ENCODE results near the gene UTY. TPM values are rescaled to one million over a fixed set of nuclear protein-coding genes. Genes with fewer than 3 reads are reported as not detected.

The UTY gene
- total RNA-seq, 2 experiments from 2014 or later, result 35.8 to 36.7 TPM

- H3K27ac ChIP-seq (ENCODE audit: low read depth, low read length, poor library complexity, severe bottlenecking), result no peak overlapping the region
- H3K79me2 ChIP-seq (ENCODE audit: insufficient read depth, low read depth, low read length), result no peaks in the 10 kb centered on the region
- H3K4me3 ChIP-seq (ENCODE audit: low read depth, low read length, poor library complexity, severe bottlenecking), result no peak overlapping the region
- intact Hi-C loops (cut with micrococcal nuclease; ENCODE audit: unreplicated experiment), result no loop called here
- no TSS peak for BruUV-seq (replicated peaks)
- DNase-seq (ENCODE audit: low spot score), result no peak
- H3K9me2 ChIP-seq (ENCODE audit: insufficient read depth, low read length), result no peaks in the 10 kb centered on the region
- H3K36me3 ChIP-seq (ENCODE audit: insufficient read depth, low read length), result peaks cover 28% of the 10 kb centered on the region
- no peak for TF ChIP-seq EZH2phosphoT487 (IDR thresholded peaks at IDR 0.05; ENCODE audit: borderline replicate concordance, low read depth, low read length)
- TF ChIP-seq, protein P1, sequence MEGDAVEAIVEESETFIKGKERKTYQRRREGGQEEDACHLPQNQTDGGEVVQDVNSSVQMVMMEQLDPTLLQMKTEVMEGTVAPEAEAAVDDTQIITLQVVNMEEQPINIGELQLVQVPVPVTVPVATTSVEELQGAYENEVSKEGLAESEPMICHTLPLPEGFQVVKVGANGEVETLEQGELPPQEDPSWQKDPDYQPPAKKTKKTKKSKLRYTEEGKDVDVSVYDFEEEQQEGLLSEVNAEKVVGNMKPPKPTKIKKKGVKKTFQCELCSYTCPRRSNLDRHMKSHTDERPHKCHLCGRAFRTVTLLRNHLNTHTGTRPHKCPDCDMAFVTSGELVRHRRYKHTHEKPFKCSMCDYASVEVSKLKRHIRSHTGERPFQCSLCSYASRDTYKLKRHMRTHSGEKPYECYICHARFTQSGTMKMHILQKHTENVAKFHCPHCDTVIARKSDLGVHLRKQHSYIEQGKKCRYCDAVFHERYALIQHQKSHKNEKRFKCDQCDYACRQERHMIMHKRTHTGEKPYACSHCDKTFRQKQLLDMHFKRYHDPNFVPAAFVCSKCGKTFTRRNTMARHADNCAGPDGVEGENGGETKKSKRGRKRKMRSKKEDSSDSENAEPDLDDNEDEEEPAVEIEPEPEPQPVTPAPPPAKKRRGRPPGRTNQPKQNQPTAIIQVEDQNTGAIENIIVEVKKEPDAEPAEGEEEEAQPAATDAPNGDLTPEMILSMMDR (conservative IDR thresholded peaks at IDR 0.05; ENCODE audit: low read length), result no peak
- POLR2A ChIA-PET, result no interaction called here
- no peaks in the 10 kb centered on the region for H4K20me1 ChIP-seq (ENCODE audit: insufficient read depth, low read length)
- no peaks in the 10 kb centered on the region for H3K9me3 ChIP-seq (ENCODE audit: low read length)
- H3K4me1 ChIP-seq (ENCODE audit: insufficient read depth, low read length, poor library complexity, severe bottlenecking), result no peaks in the 10 kb centered on the region
- no peak overlapping the region for H3K4me2 ChIP-seq (ENCODE audit: low read length)
- CTCF ChIA-PET (ENCODE audit: unreplicated experiment), result no interaction called here
- H2AFZ ChIP-seq (ENCODE audit: low read length), result no peak overlapping the region
Observed at GRCh38 chrY:13233118-13233517, 246.7 kb downstream of the UTY start.

GRCh38 chrY:13227354-13227953, 252.4 kb downstream of the UTY start:
- intact Hi-C loops (cut with micrococcal nuclease; ENCODE audit: unreplicated experiment), result no loop called here
- no peaks in the 10 kb centered on the region for H3K9me3 ChIP-seq (ENCODE audit: low read length)
- no peaks in the 10 kb centered on the region for H4K20me1 ChIP-seq (ENCODE audit: insufficient read depth, low read length)
- H3K27ac ChIP-seq (ENCODE audit: low read depth, low read length, poor library complexity, severe bottlenecking), result no peak overlapping the region
- H2AFZ ChIP-seq (ENCODE audit: low read length), result no peak overlapping the region
- TF ChIP-seq EZH2phosphoT487 (IDR thresholded peaks at IDR 0.05; ENCODE audit: borderline replicate concordance, low read depth, low read length), result no peak
- TF ChIP-seq, protein P1 (conservative IDR thresholded peaks at IDR 0.05; ENCODE audit: low read length), result peak; percentile 35; the same call in 1 of the 2 replicates
- POLR2A ChIA-PET, result interaction anchor here (1.4 kb wide), 1 partner anchor 48 kb away, joined by 3 read pairs; no protein-coding TSS in a partner anchor
- no peaks in the 10 kb centered on the region for H3K79me2 ChIP-seq (ENCODE audit: insufficient read depth, low read depth, low read length)
- no TSS peak for BruUV-seq (replicated peaks)
- CTCF ChIA-PET (ENCODE audit: unreplicated experiment), result no interaction called here
- H3K4me2 ChIP-seq (ENCODE audit: low read length), result no peak overlapping the region
- H3K4me3 ChIP-seq (ENCODE audit: low read depth, low read length, poor library complexity, severe bottlenecking), result no peak overlapping the region
- no peaks in the 10 kb centered on the region for H3K9me2 ChIP-seq (ENCODE audit: insufficient read depth, low read length)
- no peaks in the 10 kb centered on the region for H3K4me1 ChIP-seq (ENCODE audit: insufficient read depth, low read length, poor library complexity, severe bottlenecking)
- peak; percentile 2 for DNase-seq (ENCODE audit: low spot score)
- no peaks in the 10 kb centered on the region for H3K36me3 ChIP-seq (ENCODE audit: insufficient read depth, low read length)

GRCh38 chrY:13210961-13211646, 268.7 kb downstream of the UTY start:
- Histone ChIP-seq H3K9me3 (ENCODE audit: low read length) (no peaks in the 10 kb centered on the region), H2AFZ (ENCODE audit: low read length) (no peak overlapping the region), H3K9me2 (ENCODE audit: insufficient read depth, low read length) (no peaks in the 10 kb centered on the region), H3K4me2 (ENCODE audit: low read length) (no peak overlapping the region), H3K79me2 (ENCODE audit: insufficient read depth, low read depth, low read length) (no peaks in the 10 kb centered on the region), H3K27ac (ENCODE audit: low read depth, low read length, poor library complexity, severe bottlenecking) (no peak overlapping the region), H3K4me1 (ENCODE audit: insufficient read depth, low read length, poor library complexity, severe bottlenecking) (no peaks in the 10 kb centered on the region), H4K20me1 (ENCODE audit: insufficient read depth, low read length) (no peaks in the 10 kb centered on the region), H3K36me3 (ENCODE audit: insufficient read depth, low read length) (no peaks in the 10 kb centered on the region), H3K4me3 (ENCODE audit: low read depth, low read length, poor library complexity, severe bottlenecking) (no peak overlapping the region)
- ChIA-PET CTCF (ENCODE audit: unreplicated experiment) (no interaction called here), POLR2A (interaction anchor here (1.0 kb wide), 1 partner anchor 16 kb away, joined by 3 read pairs; no protein-coding TSS in a partner anchor)
- no peak for DNase-seq (ENCODE audit: low spot score)
- no TSS peak for BruUV-seq (replicated peaks)
- intact Hi-C loops (cut with micrococcal nuclease; ENCODE audit: unreplicated experiment), result no loop called here
- no peak for TF ChIP-seq EZH2phosphoT487 (IDR thresholded peaks at IDR 0.05; ENCODE audit: borderline replicate concordance, low read depth, low read length)
- TF ChIP-seq, protein P1 (conservative IDR thresholded peaks at IDR 0.05; ENCODE audit: low read length), result no peak

Measured in OCI-LY7 (cell line).